Mucosa of stomach (tissue), 1 donor: ENCODE results near the gene OR6B2.

ENCODE experiments used
- H3K27me3 ChIP-seq: one replicate; pipeline ENCODE4 v1.7.0; 2013; ENCODE audit warnings: mild to moderate bottlenecking, low read length; ENCODE audit not compliant: control insufficient read depth, insufficient read depth
- H3K36me3 ChIP-seq: one replicate; pipeline ENCODE4 v1.7.0; 2013; ENCODE audit warnings: low read length; ENCODE audit not compliant: control insufficient read depth, insufficient read depth
- H3K4me1 ChIP-seq: one replicate; pipeline ENCODE4 v1.7.0; 2013; ENCODE audit warnings: mild to moderate bottlenecking, low read length; ENCODE audit not compliant: control insufficient read depth, insufficient read depth
- H3K4me3 ChIP-seq: one replicate; pipeline ENCODE4 v1.7.0; 2013; ENCODE audit warnings: low read length
- H3K9ac ChIP-seq: one replicate; pipeline ENCODE4 v1.7.0; 2013; ENCODE audit warnings: mild to moderate bottlenecking, low read length, moderate library complexity
- H3K9me3 ChIP-seq: one replicate; pipeline ENCODE4 v1.7.0; 2013; ENCODE audit warnings: mild to moderate bottlenecking, low read length, moderate library complexity; ENCODE audit not compliant: control insufficient read depth
- donor health status: Pancreatic carcinoma.

The OR6B2 gene

DNA sequence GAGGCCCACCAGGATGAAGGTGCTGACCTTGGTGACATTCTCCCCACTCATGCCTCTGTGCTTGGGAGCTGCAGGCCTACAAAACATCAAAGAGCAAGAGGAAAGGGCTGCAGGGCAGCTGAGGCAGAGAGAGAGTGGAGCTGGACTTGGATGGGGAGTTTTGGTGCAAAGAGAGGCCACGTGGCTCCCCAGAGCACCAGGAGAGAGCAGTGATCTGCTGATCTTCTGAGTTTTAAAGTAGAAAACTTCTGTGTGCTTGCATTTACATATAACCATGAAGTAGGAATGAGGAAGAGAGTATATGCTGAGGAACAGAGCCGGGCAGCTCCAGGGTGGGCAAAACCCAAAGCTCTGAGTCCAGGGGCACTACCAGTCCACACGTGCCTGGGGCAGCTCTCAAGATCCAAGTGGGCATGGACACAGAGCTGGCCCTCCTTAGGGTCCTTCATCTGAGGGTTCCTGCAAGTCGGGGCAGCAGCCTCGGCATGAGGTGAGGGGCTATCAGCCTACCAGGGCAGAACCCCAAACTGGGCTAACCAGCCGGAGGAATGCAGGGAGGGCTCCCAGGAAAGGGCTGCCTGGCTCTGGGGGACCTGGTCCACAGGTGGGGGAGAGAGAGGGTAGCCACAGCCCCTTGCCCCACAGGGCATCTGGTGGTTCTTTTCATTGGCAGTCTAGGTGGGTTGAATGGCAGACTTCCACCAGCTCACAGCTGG is at the start of gene OR6B2:
Gene OR6B2 (minus strand): TSS at position 51 of the 716 bp plus-strand sequence. CDS start 0 bp downstream, at position 51.
- no peak within 1 kb of the TSS for H3K9ac ChIP-seq
- H3K4me3 ChIP-seq = no peak within 1 kb of the TSS
- H3K36me3 ChIP-seq = no peaks in the 10 kb centered on the region
- H3K4me1 ChIP-seq = no peaks in the 10 kb centered on the region
- no peaks in the 10 kb centered on the region for H3K9me3 ChIP-seq
- peaks cover 9% of the 10 kb centered on the region for H3K27me3 ChIP-seq

- H3K36me3 ChIP-seq = no peaks in the 10 kb centered on the region
- H3K9me3 ChIP-seq = no peaks in the 10 kb centered on the region
- no peak overlapping the region for H3K9ac ChIP-seq
- no peaks in the 10 kb centered on the region for H3K27me3 ChIP-seq
- H3K4me3 ChIP-seq = no peak overlapping the region
- H3K4me1 ChIP-seq = no peaks in the 10 kb centered on the region
Observed at GRCh38 chr2:240078631-240079030, 48.4 kb upstream of the OR6B2 start.

- Histone ChIP-seq H3K27me3 (no peaks in the 10 kb centered on the region), H3K9ac (no peak overlapping the region), H3K4me1 (no peaks in the 10 kb centered on the region), H3K36me3 (no peaks in the 10 kb centered on the region), H3K9me3 (no peaks in the 10 kb centered on the region), H3K4me3 (no peak overlapping the region)
Observed at GRCh38 chr2:240077442-240077841, 47.2 kb upstream of the OR6B2 start.

DNA sequence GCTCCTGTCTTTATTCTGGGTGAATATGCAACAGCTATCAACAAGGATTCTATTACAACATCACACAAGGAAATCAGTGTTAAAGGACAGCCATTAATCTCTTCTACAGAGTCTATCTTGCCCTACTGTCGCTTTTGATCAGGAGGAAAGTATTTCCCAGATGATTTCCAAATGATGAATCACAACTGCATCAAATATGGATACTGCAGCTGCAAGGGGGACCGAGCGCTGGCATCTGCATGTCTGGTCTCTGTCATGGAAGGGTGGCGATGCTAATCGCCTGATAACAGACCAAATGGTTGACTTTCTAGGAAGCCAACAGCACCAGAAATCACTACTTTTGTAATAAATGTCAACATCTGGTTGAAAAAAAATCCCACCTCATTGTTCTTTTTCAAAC is 44.3 kb upstream of the OR6B2 start:
- no peak overlapping the region for H3K4me3 ChIP-seq
- H3K36me3 ChIP-seq = no peaks in the 10 kb centered on the region
- H3K9ac ChIP-seq = no peak overlapping the region
- H3K4me1 ChIP-seq = no peaks in the 10 kb centered on the region
- no peaks in the 10 kb centered on the region for H3K9me3 ChIP-seq
- H3K27me3 ChIP-seq = no peaks in the 10 kb centered on the region

DNA sequence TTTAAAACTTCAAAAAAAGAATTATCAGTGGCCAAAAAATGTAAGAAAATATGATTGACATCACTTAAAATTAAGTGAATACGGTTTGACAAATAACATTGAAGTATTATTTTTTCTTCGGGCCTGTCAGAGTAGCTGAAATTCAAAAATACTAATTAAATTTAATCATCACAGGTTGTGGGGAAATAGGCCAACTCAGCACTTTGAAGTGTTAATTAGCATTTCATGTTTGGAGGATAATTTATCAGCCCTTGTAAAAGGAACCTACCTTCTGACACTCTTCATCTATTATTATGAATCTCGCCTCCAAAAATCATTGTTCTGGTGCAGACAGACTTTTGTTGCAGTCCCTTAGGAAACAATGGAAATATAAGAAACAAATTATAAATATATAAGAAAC is 40.7 kb upstream of the OR6B2 start:
- H3K27me3 ChIP-seq = no peaks in the 10 kb centered on the region
- no peaks in the 10 kb centered on the region for H3K4me1 ChIP-seq
- H3K9ac ChIP-seq = no peak overlapping the region
- H3K4me3 ChIP-seq = no peak overlapping the region
- H3K36me3 ChIP-seq = no peaks in the 10 kb centered on the region
- no peaks in the 10 kb centered on the region for H3K9me3 ChIP-seq

GRCh38 chr2:240069829-240070228 is 39.6 kb upstream of the OR6B2 start:
- H3K36me3 ChIP-seq = no peaks in the 10 kb centered on the region
- no peaks in the 10 kb centered on the region for H3K9me3 ChIP-seq
- no peaks in the 10 kb centered on the region for H3K27me3 ChIP-seq
- no peak overlapping the region for H3K4me3 ChIP-seq
- H3K9ac ChIP-seq = no peak overlapping the region
- no peaks in the 10 kb centered on the region for H3K4me1 ChIP-seq

- no peaks in the 10 kb centered on the region for H3K27me3 ChIP-seq
- H3K4me1 ChIP-seq = no peaks in the 10 kb centered on the region
- no peaks in the 10 kb centered on the region for H3K9me3 ChIP-seq
Observed at GRCh38 chr2:240068193-240068592, 38.0 kb upstream of the OR6B2 start.

DNA sequence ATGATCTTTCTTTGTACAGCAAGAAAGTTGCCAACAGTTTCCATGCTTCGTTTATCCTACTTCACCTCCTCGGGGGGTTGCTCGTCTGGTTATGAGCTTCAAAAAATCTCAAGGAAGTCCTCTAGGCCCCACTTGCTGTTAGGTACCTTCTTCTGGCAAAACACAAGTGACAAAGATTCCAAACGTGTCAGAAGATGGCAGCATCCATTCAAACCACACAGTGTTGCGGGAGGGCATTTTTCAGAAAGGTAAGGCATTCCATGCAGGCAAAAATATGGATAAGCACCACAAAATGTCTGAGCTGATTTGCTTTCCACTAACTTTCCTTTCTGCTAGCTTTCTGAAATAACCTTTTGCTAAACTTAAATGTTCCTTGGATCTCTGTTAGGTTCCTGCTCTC is 36.3 kb upstream of the OR6B2 start:
- H3K9ac ChIP-seq = no peak overlapping the region
- H3K36me3 ChIP-seq = no peaks in the 10 kb centered on the region
- H3K4me1 ChIP-seq = no peaks in the 10 kb centered on the region
- no peaks in the 10 kb centered on the region for H3K27me3 ChIP-seq
- H3K4me3 ChIP-seq = no peak overlapping the region
- H3K9me3 ChIP-seq = no peaks in the 10 kb centered on the region

More at GRCh38 chr2:240068193-240068592, 38.0 kb upstream of the OR6B2 start:
- no peak overlapping the region for H3K4me3 ChIP-seq
- no peaks in the 10 kb centered on the region for H3K36me3 ChIP-seq
- H3K9ac ChIP-seq = no peak overlapping the region

DNA sequence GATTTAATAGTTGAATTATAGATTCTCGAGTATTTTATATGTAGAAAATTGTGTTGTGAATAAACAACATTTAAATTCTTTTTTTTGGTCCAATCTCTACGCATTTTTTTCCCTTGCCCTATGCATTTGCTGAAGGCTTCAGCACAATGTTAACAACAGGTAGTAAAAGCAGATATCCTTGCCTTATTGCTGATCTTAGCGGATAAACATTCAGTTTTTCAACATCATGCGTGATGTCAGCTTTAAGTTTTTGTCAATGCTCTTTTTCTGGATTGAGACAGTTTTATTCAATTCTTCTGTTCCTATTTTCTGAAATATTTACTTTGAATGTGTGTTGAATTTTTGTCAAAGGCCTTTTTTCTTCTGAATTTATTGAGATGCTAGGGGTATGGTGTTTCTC is 34.7 kb upstream of the OR6B2 start:
- Histone ChIP-seq H3K9me3 (no peaks in the 10 kb centered on the region), H3K4me3 (no peak overlapping the region), H3K9ac (no peak overlapping the region), H3K4me1 (no peaks in the 10 kb centered on the region), H3K27me3 (no peaks in the 10 kb centered on the region), H3K36me3 (no peaks in the 10 kb centered on the region)

GRCh38 chr2:240060977-240061591 is 30.9 kb upstream of the OR6B2 start:
- no peak overlapping the region for H3K4me3 ChIP-seq
- H3K36me3 ChIP-seq = no peaks in the 10 kb centered on the region
- H3K9ac ChIP-seq = no peak overlapping the region
- H3K4me1 ChIP-seq = no peaks in the 10 kb centered on the region
- no peaks in the 10 kb centered on the region for H3K9me3 ChIP-seq
- peaks cover 7% of the 10 kb centered on the region for H3K27me3 ChIP-seq

DNA sequence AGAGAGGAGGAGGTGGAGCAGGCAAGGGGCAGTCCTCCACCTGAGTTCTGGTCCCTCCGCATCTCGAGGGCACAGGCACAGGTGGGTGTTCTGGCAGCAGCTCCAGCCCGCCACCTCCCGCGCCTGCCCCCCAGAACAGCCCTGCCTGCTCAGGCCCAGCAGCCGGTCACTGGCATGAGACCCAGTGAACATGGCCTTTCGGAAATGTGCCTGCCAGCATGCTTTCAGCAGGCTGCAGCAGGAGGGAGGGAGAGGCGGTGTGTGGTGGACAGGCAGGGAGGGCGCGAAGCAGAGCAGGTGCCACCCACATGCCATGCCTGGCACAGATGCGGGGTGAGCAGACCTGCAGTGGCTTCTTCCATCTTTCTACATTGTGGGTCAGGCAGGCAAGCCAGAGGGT is 26.4 kb upstream of the OR6B2 start:
- Histone ChIP-seq H3K27me3 (peaks cover 22% of the 10 kb centered on the region), H3K36me3 (no peaks in the 10 kb centered on the region), H3K4me3 (no peak overlapping the region), H3K9ac (no peak overlapping the region), H3K4me1 (no peaks in the 10 kb centered on the region), H3K9me3 (no peaks in the 10 kb centered on the region)

DNA sequence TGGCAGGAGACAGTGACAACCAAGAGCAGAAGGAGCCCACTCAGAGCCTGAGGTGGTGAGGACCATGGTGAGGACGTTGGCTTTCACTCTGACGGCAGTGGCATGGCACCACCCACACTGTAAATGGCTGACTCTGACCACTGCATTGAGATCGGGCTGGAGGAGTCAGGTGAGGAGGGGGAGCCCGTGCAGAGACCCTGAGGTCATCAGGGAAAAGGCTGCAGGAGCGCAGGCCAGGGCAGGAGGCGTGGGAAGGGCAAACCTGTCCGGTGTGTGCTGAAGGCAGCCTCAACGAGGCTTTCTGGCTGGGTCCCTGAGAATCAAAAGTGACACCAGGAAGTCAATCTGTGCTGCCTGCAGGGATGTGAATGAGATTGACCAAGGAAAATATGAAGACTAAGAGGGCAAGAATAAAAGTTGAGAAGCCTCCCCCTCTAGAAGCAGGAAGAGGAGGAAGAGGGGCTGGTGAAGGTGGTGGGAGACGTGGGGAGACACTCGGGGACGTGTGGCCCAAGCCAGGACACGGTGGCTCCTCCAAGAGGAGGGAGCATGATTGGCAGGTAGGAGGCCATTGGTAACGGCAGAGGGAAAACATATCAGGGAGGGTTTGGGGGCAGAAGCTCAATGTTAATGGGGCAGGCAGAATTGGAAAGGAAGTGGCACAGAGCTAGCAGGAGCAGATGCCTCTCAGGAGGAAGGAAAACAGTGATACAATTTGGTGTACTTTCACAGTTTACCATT is 25.1 kb upstream of the OR6B2 start:
- H3K9ac ChIP-seq = no peak overlapping the region
- no peaks in the 10 kb centered on the region for H3K4me1 ChIP-seq
- no peaks in the 10 kb centered on the region for H3K9me3 ChIP-seq
- no peak overlapping the region for H3K4me3 ChIP-seq
- no peaks in the 10 kb centered on the region for H3K36me3 ChIP-seq
- peaks cover 22% of the 10 kb centered on the region for H3K27me3 ChIP-seq
